Progenitor cell of endocrine pancreas (in vitro differentiated cells): ENCODE data around the gene ANO2. TPM values are rescaled to one million over a fixed set of nuclear protein-coding genes. Genes with fewer than 3 reads are reported as not detected.

Experiments
- DNase-seq: peaks from one replicate; pipeline ENCODE4 v3.0.0; 2021; ENCODE audit warnings: low spot score; ENCODE audit not compliant: unreplicated experiment
- H3K27ac Mint-ChIP-seq: 2 replicates; pipeline ENCODE4 v1.8.0; 2021; ENCODE audit warnings: mild to moderate bottlenecking, moderate library complexity, mixed read lengths
- H3K27me3 Mint-ChIP-seq: 2 replicates; pipeline ENCODE4 v1.8.0; 2021; ENCODE audit warnings: mixed read lengths
- H3K36me3 Mint-ChIP-seq: 2 replicates; pipeline ENCODE4 v1.8.0; 2022; ENCODE audit warnings: mixed read lengths; ENCODE audit not compliant: insufficient read depth
- H3K4me1 Mint-ChIP-seq: 2 replicates; pipeline ENCODE4 v1.8.0; 2021; ENCODE audit warnings: low read depth, mixed read lengths
- H3K4me3 Mint-ChIP-seq: 2 replicates; pipeline ENCODE4 v1.8.0; 2021; ENCODE audit warnings: low read depth, mild to moderate bottlenecking, moderate library complexity, mixed read lengths
- H3K9me3 Mint-ChIP-seq: 2 replicates; pipeline ENCODE4 v1.8.0; 2021; ENCODE audit warnings: low read depth, mixed read lengths
- total RNA-seq: library from RNA; stranded (reverse); gene quantifications from 2 replicates; pipeline ENCODE4 v1.2.1, GENCODE V29; 2021
- TF ChIP-seq, protein P1 (sequence below): fragments of 200-600 bp; sonication (generic); IDR thresholded peaks from one replicate; pipeline ENCODE4 v1.5.0; 2021; ENCODE audit warnings: antibody characterized with exemption, mild to moderate bottlenecking; ENCODE audit not compliant: unreplicated experiment

The ANO2 gene
- total RNA-seq, 1 donor from 2014 or later = 2.8 TPM

- Mint-ChIP-seq H3K27ac (no peak overlapping the region), H3K4me1 (no peaks in the 10 kb centered on the region), H3K27me3 (peaks cover 44% of the 10 kb centered on the region), H3K36me3 (no peaks in the 10 kb centered on the region), H3K9me3 (no peaks in the 10 kb centered on the region), H3K4me3 (no peak overlapping the region)
- no peak for DNase-seq
- TF ChIP-seq, protein P1, sequence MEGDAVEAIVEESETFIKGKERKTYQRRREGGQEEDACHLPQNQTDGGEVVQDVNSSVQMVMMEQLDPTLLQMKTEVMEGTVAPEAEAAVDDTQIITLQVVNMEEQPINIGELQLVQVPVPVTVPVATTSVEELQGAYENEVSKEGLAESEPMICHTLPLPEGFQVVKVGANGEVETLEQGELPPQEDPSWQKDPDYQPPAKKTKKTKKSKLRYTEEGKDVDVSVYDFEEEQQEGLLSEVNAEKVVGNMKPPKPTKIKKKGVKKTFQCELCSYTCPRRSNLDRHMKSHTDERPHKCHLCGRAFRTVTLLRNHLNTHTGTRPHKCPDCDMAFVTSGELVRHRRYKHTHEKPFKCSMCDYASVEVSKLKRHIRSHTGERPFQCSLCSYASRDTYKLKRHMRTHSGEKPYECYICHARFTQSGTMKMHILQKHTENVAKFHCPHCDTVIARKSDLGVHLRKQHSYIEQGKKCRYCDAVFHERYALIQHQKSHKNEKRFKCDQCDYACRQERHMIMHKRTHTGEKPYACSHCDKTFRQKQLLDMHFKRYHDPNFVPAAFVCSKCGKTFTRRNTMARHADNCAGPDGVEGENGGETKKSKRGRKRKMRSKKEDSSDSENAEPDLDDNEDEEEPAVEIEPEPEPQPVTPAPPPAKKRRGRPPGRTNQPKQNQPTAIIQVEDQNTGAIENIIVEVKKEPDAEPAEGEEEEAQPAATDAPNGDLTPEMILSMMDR = peak; percentile 64
Measured at GRCh38 chr12:5872745-5873144, 72.3 kb downstream of the ANO2 start.

GRCh38 chr12:5871741-5872140 lies 73.3 kb downstream of the ANO2 start:
- Mint-ChIP-seq H3K27ac (no peak overlapping the region), H3K27me3 (peaks cover 39% of the 10 kb centered on the region), H3K4me1 (no peaks in the 10 kb centered on the region), H3K36me3 (no peaks in the 10 kb centered on the region), H3K4me3 (no peak overlapping the region), H3K9me3 (no peaks in the 10 kb centered on the region)
- no peak for DNase-seq
- TF ChIP-seq, protein P1 = no peak

- H3K36me3 Mint-ChIP-seq = no peaks in the 10 kb centered on the region
- H3K4me1 Mint-ChIP-seq = no peaks in the 10 kb centered on the region
- H3K27me3 Mint-ChIP-seq = peaks cover 29% of the 10 kb centered on the region
- no peaks in the 10 kb centered on the region for H3K9me3 Mint-ChIP-seq
- H3K4me3 Mint-ChIP-seq = no peak overlapping the region
- H3K27ac Mint-ChIP-seq = no peak overlapping the region
- TF ChIP-seq, protein P1 = no peak
- DNase-seq = no peak
Measured at GRCh38 chr12:5870183-5870582, 74.9 kb downstream of the ANO2 start.

- Mint-ChIP-seq H3K9me3 (no peaks in the 10 kb centered on the region), H3K4me1 (no peaks in the 10 kb centered on the region), H3K27me3 (peaks cover 20% of the 10 kb centered on the region), H3K4me3 (no peak overlapping the region), H3K27ac (no peak overlapping the region), H3K36me3 (no peaks in the 10 kb centered on the region)
- DNase-seq = no peak
- TF ChIP-seq, protein P1 = no peak
Measured at GRCh38 chr12:5868625-5869295, 76.3 kb downstream of the ANO2 start.

DNA sequence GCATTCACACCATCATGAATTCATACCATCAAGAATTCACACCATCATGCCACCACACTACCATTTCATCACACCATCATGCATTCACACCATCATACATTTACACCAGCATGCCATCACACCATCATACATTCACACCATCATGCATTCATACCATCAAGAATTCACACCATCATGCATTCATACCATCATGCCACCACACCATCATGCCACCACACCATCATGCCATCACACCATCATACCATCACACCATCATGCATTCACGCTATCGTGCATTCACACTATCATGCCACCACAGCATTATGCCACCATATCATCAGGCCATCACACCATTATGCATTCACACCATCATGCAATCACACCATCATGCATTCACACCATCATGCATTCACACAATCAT lies 79.7 kb downstream of the ANO2 start:
- H3K9me3 Mint-ChIP-seq = no peaks in the 10 kb centered on the region
- H3K27ac Mint-ChIP-seq = no peak overlapping the region
- H3K36me3 Mint-ChIP-seq = no peaks in the 10 kb centered on the region
- H3K27me3 Mint-ChIP-seq = peaks cover 3% of the 10 kb centered on the region
- DNase-seq = no peak
- H3K4me3 Mint-ChIP-seq = no peak overlapping the region
- H3K4me1 Mint-ChIP-seq = no peaks in the 10 kb centered on the region
- TF ChIP-seq, protein P1 = no peak
